Right hindlimb (tissue), 1 donor: ENCODE results near the gene MACROD2.

Experiments
- DNase-seq: peaks from one replicate; pipeline ENCODE4 v3.0.0-alpha.2; 2018

The MACROD2 gene

DNA sequence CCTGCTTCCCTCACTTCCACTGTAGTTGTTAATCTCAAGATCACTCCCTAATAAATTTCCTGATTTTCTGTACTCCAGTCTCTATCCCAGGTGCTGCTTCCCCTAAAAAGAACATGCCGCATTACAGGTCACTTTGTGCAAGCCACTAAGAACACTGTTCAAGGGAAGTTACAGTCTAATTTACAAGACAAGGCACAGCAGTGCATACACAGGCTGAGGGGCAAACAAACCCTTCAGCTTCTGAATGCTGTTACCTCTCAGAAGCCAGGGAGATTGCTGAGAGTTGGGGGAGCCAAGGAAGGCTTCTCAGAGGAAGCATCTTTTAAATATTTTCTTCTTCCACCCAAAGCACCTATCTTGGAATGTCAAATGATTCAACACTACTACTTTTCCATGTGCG lies 787.4 kb downstream of the MACROD2 start:
- no peak for DNase-seq

GRCh38 chr20:14783766-14784165 lies 788.5 kb downstream of the MACROD2 start:
- no peak for DNase-seq

DNA sequence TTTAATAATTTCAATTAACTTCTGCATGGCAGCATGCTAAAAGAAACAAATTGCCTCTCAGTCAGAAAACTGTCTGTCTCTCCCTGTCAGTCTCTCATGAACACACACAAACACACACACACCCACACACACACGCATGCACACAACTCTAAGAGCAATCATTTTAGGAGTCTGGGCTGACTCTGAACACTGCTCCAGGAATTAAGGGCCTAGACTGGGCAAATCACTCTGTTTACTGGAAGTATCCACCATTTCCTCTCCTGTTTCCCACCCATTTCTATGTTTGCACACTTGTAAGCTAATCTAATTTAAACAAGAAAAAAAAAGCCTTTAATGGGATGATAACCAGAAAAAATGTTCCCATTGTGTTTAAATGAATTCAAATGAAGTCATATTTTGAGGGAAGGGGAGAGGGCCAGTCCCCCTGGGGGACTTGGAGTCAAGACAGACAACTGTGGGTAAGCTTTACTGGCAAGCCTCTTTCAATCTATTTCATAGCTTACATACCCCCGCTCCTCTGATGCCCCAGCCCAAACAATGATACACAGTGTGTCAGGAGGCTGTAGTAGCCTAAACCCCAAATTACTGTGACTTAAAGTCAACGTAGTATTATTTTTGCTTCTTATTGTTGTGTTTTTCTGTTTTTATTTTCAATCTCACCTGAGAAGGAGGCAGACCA lies 789.9 kb downstream of the MACROD2 start:
- no peak for DNase-seq

DNA sequence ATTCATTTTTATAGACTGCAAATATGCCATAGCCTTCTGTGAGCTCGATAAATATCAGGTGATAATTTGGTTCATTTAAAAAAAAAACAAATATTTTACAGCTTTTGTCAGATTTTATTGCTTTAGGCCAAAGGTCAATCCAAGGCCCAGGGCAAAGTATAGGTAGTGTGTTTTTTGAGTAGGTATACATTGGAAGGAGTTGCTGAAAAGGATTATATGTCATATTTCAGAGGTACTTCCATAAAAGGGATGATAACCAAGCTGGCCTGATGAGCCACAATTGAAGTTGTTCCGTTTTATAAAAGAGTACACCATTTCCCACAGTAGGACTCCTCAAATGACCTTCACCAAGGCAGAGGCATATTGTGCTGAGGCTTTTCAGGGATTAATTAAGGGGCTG lies 794.9 kb downstream of the MACROD2 start:
- no peak for DNase-seq

GRCh38 chr20:14790771-14791620 lies 795.7 kb downstream of the MACROD2 start:
- DNase-seq, result no peak

GRCh38 chr20:14792915-14793314 lies 797.6 kb downstream of the MACROD2 start:
- DNase-seq, result no peak

- DNase-seq, result no peak
Observed at GRCh38 chr20:14799545-14800216, 804.4 kb downstream of the MACROD2 start.

GRCh38 chr20:14800707-14801425 lies 805.5 kb downstream of the MACROD2 start:
- DNase-seq, result no peak

DNA sequence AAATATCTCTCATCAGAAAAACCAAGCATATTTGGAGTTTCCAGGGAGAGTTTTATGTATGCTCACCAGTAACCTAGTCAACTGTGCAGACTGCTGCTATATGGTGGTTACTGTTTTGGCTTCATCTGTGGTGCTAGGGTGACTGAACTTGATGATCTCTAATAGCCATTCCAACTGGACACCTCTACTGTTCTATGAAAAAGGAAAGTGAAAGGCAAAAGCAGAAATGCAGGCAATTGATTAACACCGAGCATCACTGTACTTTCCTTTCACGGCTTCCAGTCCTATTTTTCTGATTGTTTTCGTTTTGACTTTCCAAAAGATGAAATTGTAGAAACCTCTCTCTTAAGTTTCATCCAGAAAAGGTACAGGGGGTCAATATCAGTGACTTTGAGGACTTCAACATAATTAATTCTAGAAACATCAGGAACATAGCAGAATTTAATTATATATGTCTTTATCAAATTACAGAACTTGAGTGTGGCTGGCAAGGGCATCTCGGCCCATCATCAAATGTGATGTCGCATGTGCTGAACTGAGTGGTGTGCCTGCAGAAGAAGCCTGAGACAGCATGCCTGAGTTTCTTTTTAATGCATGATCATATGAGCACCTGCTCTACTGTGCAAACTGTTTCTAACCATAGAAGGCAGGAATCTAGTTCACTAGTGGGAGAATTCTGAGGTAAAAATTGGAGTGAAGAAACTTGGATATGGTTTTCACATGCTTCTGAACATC lies 806.4 kb downstream of the MACROD2 start:
- no peak for DNase-seq

DNA sequence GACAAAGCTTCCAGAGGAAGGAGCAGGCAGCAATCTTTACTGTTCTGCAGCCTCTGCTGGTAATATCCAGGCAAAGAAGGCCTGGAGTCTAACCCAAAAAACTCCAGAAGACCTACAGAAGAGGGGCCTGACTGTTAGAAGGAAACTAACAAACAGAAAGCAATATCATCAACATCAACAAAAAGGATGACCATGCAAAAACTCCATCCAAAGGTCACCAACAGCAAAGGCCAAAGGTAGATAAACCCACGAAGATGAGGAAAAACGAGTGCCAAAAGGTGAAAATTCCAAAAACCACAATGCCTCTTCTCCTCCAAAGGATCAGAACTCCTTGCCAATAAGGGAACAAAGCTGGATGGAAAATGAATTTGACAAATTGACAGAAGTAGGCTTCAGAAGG lies 811.9 kb downstream of the MACROD2 start:
- no peak for DNase-seq

DNA sequence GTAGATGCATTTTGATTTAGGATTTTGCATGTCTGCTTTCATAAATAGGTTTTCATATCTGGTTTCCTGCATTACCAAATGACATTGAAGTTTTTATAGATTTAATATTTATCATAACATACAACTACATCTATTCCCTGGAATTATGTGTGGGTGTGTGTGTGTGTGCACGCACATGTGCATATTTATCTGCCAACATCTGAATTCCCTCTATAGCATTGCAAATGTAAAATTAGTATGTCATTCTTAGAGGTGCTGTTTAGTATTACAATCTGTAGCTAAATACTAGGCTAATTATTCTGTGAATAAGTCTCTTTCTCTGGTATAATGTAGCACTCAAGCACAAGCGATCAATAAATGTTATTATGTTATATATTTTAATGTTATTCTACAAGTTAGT lies 820.0 kb downstream of the MACROD2 start:
- DNase-seq, result no peak

DNA sequence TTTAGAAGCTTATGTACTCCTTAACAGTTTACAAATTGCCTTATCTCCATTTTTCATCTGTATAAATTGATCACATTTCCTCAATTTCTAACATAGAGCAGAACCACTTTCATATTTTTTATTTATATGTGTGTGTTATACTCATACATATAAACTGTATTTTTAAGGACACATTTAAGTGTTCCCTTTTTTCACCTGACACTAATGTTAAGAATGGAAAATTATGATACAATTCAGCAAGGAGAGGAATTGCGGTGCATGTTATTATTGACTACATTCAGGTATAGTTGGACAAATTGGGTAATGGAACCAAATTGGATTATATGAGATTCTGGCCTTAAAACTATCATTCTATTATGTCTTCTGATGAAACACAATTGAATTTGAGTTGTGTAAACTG lies 821.2 kb downstream of the MACROD2 start:
- no peak for DNase-seq

GRCh38 chr20:14817101-14817500 lies 821.8 kb downstream of the MACROD2 start:
- DNase-seq, result no peak

DNA sequence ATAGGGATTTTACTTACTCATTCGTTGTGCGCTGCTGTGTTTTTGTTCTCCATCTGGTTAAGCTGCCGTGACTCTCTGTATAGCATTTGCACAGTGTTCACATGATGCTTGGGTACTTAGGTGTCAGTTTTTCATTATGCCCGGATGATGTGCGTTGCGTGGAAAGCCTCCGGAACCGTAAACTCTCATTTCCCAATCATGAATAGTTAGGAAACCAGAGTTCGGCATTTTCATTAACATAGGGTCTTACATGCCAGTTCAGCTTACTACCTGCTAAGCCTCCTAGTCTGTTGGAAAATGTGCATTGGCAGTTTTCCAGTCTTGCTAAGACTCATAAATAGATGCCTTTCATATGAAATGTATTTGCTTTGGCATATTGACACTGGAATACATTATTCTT lies 825.5 kb downstream of the MACROD2 start:
- DNase-seq, result no peak

- no peak for DNase-seq
Observed at GRCh38 chr20:14821251-14821650, 825.9 kb downstream of the MACROD2 start.

- no peak for DNase-seq
Observed at GRCh38 chr20:14824996-14825395, 829.7 kb downstream of the MACROD2 start.

DNA sequence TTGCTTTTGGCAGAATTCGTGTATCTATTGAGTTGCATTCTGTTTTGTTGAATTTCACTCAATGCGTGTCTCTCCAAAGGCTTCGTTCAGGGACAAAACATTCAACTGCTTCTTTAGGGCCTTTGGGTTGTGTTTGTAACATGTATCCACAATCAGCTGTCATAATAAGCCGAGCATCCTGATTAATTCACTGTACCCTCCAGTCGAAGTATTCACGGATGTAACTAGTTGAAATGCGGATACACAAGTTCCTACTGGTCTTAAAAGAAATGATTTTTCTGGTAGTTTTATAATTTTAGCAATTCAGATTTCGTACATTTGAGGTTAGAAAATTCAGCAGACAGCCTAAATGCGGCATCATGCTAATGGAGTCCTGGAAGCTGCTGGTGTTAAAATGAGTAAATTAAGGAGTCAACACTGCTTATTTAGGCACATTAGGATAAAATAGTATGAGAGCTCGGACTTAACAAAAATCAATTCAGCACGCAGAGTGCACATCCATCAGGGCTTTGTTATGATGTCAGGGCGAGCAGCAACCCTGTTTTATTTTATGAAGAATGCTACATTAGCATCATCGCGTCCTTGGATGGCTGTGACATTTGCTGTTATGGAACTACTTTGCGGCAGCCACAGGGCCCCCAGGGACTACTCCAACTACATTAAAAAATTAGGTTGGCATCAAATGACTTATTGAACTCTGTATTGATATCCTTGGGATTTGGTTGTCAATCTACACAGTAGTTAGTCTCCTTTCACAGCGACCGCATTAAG lies 831.4 kb downstream of the MACROD2 start:
- no peak for DNase-seq

DNA sequence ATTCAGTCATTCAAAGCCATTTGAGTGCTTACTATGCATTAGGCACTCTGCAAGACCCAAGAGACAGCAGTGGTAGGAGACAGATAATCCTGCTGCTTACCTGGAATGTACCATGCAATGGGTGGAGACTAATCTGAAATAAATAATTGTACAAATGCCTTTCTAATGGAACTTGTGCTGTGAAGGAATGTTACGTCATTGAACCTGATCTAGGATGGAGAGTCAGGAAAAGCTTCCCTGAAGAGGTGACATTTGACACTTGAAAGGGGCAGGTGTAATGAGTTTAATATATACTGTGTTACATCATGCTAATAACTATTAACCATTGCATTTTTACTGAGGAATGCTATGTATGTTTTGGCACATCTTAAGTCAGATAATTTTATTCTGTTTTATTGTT lies 833.1 kb downstream of the MACROD2 start:
- DNase-seq, result no peak

DNA sequence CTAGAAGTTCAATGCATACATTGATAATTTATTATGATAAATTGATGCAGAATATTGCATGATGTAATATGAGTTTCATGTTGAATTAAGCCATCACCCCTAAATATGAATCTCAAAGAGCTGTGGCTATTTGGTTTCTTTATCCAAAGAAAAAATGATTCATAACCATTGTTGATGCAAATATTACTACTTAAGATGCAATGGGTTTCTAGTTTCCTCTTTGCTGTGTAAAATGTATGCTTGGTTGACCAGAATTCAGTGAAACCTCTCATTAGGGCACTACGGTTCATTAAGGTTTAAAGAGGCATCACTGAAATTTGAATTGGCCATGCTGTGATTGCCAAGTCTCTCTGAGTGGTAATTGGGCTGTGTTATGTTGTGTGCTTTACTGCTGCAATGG lies 834.6 kb downstream of the MACROD2 start:
- DNase-seq, result no peak

GRCh38 chr20:14830466-14830865 lies 835.1 kb downstream of the MACROD2 start:
- DNase-seq, result no peak

DNA sequence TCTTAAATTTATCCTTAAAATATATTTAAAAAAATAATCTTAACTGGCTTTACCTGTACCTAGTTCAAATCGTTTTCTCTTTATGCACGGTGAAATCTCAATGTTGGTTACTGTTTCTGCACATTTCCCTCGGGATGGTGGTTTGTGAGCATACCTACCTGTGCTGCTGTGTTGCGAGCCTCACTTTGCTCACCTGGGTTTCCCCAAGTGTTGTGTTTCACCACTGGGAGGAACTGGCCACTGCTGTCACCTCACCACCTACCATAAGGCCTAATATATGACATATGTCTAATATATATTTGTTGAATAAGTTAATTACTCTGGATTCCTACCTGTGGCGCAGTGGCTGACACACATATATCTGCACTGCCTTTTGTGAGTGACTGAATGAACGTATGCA lies 835.6 kb downstream of the MACROD2 start:
- DNase-seq, result no peak

GRCh38 chr20:14832630-14833029 lies 837.3 kb downstream of the MACROD2 start:
- DNase-seq, result no peak
